HUES64 (cell line): ENCODE measurements around the gene BAG5.
A peak's percentile ranks its signal among the peaks of the same experiment; 100 is the strongest.
"Not testable (repeated sequence)": the region's sequence is repeated elsewhere in the genome, so short reads cannot be mapped to it uniquely, and the experiment has no call there.

ENCODE experiments used
- H3K27ac ChIP-seq: 2 replicates; pipeline ENCODE4 v1.7.0; 2013; ENCODE audit warnings: low read depth, low read length, inconsistent platforms
- H3K27me3 ChIP-seq: 2 replicates; pipeline ENCODE4 v1.6.1; 2013; ENCODE audit warnings: mild to moderate bottlenecking, low read length; ENCODE audit not compliant: insufficient read depth
- H3K36me3 ChIP-seq: 2 replicates; pipeline ENCODE4 v1.6.1; 2013; ENCODE audit warnings: mild to moderate bottlenecking, low read length; ENCODE audit not compliant: insufficient read depth
- H3K4me1 ChIP-seq: 2 replicates; pipeline ENCODE4 v1.6.1; 2013; ENCODE audit warnings: mild to moderate bottlenecking, low read length, moderate library complexity; ENCODE audit not compliant: insufficient read depth
- H3K4me3 ChIP-seq: 2 replicates; pipeline ENCODE4 v1.5.1; 2013; ENCODE audit warnings: mild to moderate bottlenecking, low read length, moderate library complexity
- H3K9ac ChIP-seq: 2 replicates; pipeline ENCODE4 v1.6.1; 2013; ENCODE audit warnings: mild to moderate bottlenecking, low read depth, low read length
- H3K9me3 ChIP-seq: 2 replicates; pipeline ENCODE4 v1.6.1; 2013; ENCODE audit warnings: low read depth, low read length; ENCODE audit not compliant: insufficient read depth
- WGBS: fragments of 150-250, 120-280 bp; methylation state at CpG from one replicate; pipeline ENCODE4 v1.1.7; 2013; ENCODE audit warnings: missing lambda C conversion rate; 5-methylcytosine and 5-hydroxymethylcytosine counted together

Gene BAG5

DNA sequence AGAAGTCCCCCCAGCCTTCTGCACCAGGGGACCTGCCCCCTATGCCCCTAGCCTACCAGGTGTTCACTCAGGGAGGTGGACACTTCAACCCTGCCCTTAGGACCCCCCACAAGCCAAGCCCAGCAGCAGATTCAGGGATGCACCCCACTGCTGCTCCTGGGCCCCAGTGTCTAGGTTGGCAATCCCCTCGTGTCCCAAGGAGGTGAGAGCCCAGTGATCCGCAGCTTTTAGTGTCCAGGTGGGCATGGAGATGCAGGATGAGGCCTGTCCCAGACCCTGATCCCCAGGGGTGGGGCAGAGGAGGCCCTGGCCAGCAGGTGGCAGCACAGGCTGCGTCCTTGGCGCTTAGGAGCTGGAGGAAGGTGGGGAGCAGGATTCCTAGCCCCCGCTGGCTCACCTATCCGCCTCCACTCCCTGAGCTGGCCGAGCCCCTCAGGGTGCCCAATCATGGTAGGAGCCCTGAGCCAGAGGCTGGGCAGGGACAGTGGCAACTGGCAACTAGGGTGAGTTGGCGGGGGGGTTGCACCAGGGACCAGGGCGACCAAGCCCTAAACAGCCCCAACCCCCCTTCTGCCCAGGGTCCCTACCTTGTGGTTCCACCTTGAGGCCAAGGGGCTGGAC lies 43.9 kb downstream of the BAG5 start:
- WGBS = 68% methylated on average over 9 of the region's 9 CpGs

DNA sequence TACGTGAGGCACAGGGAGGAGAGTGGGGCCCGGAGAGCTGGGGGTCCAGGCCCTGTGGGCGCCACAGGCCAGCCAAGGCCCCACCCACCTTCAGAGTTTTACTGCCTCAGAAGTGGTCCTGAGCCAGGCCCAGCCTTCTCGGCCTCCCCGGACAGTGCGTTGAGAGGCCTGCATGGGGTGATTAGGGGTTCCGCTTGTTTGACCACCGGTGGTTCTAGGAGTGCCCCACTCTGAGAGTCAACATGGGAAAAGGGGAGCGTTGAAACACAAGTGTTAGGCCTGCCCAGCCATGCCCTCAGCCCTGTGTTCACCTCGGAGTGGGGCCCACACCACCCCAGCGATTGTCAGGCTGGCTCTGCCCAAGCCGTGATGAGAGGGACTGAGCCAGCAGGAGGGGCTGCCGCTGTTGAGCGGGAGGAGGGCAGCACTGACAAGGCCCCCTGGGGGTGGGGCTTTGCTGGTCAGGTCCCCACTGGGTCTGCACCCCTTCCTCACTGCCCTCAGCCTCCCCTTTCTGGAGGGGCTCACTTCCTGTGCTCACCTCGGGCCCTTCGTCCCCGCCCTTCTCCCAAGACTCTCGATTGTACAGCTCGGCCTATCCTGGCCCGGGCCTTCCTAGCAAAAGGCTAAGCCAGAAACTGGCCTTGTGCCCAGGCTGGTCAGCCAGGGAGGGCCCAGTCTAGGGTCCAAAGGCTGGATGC lies 44.6 kb downstream of the BAG5 start:
- WGBS = 72% methylated on average over 20 of the region's 20 CpGs
- no peak overlapping the region for H3K27ac ChIP-seq

More for the DNA sequence above, 43.9 kb downstream of the BAG5 start:
- Histone ChIP-seq H3K9me3 (no peaks in the 10 kb centered on the region), H3K4me1 (peaks cover 4% of the 10 kb centered on the region), H3K4me3 (no peak overlapping the region), H3K27ac (peak overlapping the region; percentile 17; the same call in 1 of the 2 replicates), H3K9ac (no peak overlapping the region), H3K27me3 (peaks cover 8% of the 10 kb centered on the region), H3K36me3 (peaks cover 16% of the 10 kb centered on the region)

DNA sequence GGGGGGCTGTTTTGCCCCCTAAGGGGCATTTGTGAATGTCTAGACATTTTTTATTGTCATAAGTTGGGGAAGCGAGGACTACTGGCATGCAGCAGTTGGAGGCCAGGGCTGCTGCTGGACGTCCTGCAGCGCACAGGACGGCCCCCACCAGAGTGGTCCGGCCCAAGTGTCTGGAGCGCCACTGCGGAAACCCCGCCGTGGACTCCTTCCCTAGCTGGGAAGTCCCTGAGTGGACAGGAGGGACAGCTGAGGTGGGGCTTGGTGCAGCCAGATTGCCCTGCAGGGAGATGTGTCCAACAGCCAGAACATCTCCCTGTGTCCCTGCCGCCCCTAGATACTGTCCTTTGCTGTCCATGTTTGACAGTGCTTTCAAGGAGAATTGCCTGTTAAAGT lies 45.3 kb downstream of the BAG5 start:
- peaks cover 16% of the 10 kb centered on the region for H3K36me3 ChIP-seq
- WGBS = 93% methylated on average over 10 of the region's 10 CpGs
- no peaks in the 10 kb centered on the region for H3K9me3 ChIP-seq
- H3K27me3 ChIP-seq = no peaks in the 10 kb centered on the region
- no peak overlapping the region for H3K9ac ChIP-seq
- no peaks in the 10 kb centered on the region; the same call in 1 of the 2 replicates for H3K4me1 ChIP-seq
- no peak overlapping the region for H3K4me3 ChIP-seq
- H3K27ac ChIP-seq = no peak overlapping the region; the same call in 1 of the 2 replicates

More for the DNA sequence above, 44.6 kb downstream of the BAG5 start:
- H3K9me3 ChIP-seq = no peaks in the 10 kb centered on the region
- H3K4me1 ChIP-seq = no peaks in the 10 kb centered on the region; the same call in 1 of the 2 replicates
- peaks cover 16% of the 10 kb centered on the region for H3K36me3 ChIP-seq
- H3K27me3 ChIP-seq = peaks cover 2% of the 10 kb centered on the region
- no peak overlapping the region for H3K9ac ChIP-seq
- no peak overlapping the region for H3K4me3 ChIP-seq

DNA sequence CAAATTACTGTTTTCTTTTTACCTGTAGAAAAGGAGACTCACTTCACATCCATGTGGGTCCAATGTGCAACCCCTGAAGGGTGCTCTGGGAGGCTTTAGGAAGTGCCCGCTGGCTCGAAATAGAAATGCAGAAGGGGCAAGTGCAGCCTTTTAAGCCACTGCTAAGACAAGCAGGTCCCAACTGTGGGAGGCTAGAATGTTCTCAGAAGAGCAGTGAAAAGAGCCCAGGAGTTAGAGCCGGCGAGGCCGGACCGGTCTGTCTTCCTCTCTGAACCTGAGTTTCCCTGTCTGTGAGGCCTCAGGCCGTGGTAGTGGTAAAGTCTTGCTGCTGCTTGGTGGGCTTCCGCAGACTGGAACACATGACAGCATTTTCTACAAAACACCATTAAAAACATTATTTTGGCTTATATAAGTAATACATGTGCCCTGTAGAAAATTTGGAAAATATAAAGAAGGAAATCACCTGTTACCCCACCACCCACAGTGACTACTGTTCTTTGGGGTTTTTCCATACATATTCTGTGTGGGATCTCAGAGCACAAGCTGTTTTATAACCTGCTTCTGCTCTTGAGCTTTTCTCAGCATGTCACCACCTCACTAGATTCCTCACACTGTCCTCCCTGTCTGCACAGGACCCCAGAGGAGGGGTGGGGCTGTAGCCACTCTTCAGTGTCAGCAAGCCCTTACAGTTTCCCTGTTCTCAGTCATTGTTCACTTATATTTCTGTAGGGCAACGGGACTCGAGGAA lies 45.9 kb downstream of the BAG5 start:
- Histone ChIP-seq H3K27me3 (no peaks in the 10 kb centered on the region), H3K27ac (no peak overlapping the region; the same call in 1 of the 2 replicates), H3K36me3 (peaks cover 16% of the 10 kb centered on the region), H3K4me3 (no peak overlapping the region), H3K9me3 (no peaks in the 10 kb centered on the region), H3K4me1 (no peaks in the 10 kb centered on the region; the same call in 1 of the 2 replicates), H3K9ac (no peak overlapping the region)
- 90% methylated on average over 9 of the region's 10 CpGs for WGBS

DNA sequence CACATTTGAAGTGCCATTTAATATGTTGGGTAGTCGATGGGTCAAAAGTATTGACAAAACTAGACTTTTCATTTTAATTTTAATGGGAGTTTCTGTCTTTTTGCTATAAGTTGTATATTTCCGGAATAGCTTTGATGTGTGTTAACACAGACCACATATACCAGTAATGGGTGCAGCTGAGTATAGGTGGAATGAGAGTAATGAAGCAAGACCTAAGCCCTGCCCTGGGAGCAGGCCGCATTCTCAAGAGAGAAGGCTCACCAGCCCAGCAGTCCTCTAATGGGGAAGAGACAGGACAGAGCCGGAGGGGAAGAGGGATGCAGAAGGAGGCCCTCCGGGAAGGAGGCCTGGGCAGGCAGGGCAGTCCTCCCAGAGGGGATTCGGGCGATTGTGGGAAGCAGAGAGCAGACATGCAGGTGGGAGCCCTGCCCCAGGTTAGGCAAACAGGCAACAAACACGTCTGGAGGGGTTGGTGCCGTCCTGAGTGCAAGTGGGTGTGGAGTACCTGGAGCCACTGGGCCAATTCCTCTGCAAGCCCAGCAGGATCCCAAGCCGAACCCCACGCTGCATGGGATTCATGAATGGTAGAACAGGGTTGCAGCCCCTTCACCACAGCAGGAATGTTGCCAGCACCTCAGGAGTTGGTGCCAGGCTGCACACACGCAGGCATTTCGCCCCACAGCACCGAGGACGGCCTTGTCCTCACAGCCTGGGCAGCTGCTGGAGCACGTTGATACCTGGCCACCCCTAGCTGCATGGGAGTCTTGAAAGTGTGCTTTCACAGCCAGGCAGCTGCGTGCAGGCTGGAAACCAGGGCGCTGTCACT lies 47.6 kb downstream of the BAG5 start:
- no peaks in the 10 kb centered on the region; the same call in 1 of the 2 replicates for H3K4me1 ChIP-seq
- WGBS = 86% methylated on average over 17 of the region's 18 CpGs
- no peak overlapping the region for H3K9ac ChIP-seq
- H3K4me3 ChIP-seq = no peak overlapping the region
- no peak overlapping the region for H3K27ac ChIP-seq
- H3K36me3 ChIP-seq = peaks cover 7% of the 10 kb centered on the region
- H3K9me3 ChIP-seq = no peaks in the 10 kb centered on the region
- no peaks in the 10 kb centered on the region for H3K27me3 ChIP-seq

DNA sequence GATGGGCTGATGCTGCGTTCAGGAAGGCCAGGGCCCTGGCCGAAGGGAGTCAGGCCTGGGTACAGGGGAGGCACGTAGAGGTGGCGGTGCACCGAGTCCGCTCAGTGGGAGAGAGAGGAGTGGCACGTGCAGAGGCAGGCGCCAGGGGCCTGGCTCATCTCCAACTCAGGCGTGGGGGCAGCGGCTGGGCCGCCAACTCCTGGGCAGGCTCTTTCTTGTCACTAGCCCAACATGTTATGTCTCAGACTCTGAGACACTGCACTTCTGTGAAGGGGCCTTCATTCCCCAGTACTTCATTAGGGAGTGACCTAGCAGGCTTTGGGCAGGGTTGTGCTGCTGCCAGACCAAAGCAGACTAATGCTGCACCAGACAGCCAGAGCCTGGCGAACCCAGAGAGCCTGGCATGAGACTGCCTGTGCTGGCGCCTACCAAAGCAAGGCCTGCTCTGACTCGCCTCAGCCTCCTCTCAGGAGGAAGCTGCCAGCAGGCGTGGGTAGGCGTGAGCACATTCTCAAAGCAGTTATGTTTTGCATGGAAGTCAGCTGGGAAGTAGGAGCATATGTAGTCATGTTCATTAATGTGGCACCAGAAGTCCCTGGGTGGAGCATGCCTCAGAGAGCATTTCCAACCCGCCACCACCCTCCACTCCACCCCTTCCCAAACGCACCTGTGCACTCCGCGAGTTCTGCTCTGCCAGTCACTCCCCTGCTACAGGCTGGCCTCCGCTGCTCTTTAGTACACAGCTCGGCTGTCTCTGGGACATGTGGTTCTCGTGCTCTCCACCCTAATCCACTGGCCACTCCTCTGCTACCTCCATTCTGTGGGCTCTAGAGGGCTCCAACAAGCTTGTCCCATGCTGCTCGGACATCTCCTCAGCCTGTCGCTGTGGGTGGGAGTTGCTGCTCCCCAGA lies 49.5 kb downstream of the BAG5 start:
- Histone ChIP-seq H3K4me1 (no peaks in the 10 kb centered on the region), H3K27ac (no peak overlapping the region), H3K4me3 (no peak overlapping the region), H3K36me3 (peaks cover 11% of the 10 kb centered on the region), H3K9me3 (no peaks in the 10 kb centered on the region), H3K27me3 (no peaks in the 10 kb centered on the region), H3K9ac (no peak overlapping the region)
- WGBS = 91% methylated on average over 25 of the region's 25 CpGs

DNA sequence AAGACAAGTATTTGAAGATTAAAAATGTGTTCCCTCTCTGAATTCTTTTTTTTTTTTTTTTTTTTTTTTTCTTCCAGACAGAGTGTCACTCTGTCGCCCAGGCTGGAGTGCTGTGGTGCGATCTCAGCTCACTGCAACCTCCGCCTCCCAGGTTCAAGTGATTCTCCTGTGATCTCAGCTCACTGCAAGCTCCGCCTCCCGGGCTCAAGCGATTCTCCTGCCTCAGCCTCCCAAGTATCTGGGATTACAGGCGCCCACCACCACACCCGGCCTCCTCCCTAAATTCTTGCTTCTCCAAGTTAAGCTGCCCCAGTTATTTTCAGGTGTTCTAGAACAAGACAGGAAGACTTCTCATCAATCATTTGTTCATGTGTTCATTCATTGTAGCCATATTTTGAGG lies 50.3 kb downstream of the BAG5 start:
- 92% methylated on average over 8 of the region's 8 CpGs for whole genome bisulfite sequencing
- H3K9me3 ChIP-seq, H3K27ac ChIP-seq, H3K4me1 ChIP-seq, H3K4me3 ChIP-seq, H3K9ac ChIP-seq, H3K27me3 ChIP-seq: not testable (repeated sequence)
- peaks cover 19% of the 10 kb centered on the region for H3K36me3 ChIP-seq

DNA sequence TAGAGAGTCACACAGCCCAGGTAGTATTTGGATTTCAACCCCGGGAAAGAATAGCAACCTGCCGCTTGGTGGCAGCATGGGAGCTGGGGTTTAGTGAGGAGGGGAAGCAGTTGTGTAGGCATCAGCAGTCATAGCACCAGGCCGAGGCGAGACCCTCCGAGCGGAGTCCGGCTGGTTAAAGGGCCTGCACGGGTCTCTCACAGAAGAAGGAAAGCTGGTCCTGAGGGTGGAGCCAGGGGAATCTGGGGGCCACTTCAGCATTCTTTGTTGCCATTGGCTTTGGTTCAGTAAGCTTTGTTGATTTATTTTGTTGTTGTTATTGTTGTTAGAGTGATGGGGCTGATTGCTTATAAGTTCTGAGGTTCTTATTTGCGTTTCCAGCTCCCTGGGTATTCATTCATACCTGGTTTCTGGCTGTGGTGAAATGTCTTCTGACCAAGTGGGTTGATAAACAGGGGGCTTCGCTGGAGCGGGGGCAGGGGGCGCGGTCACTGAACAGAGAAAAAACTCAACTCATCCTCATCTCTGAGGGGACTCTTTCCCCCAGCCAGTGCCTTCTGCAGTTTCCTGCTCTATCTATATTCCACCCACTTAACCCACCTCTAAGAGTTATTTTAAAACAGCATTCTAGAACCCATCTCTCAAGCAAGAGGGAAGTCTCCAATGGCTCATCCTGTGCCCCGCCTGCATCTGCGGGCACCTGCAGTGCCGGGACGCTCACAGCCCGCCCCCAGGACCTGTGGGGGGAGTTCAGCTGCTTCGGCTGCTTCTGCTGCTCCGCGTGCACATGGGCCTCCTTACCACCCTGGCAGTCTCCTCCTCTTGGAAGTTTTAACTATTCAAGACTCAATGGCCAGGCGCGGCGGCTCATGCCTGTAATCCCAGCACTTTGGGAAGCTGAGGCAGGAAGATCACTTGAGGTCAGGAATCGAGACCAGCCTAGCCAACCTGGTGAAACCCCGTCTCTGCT lies 51.4 kb downstream of the BAG5 start:
- Histone ChIP-seq H3K36me3 (peaks cover 24% of the 10 kb centered on the region), H3K27me3 (no peaks in the 10 kb centered on the region), H3K4me1 (no peaks in the 10 kb centered on the region), H3K27ac (no peak overlapping the region), H3K9me3 (no peaks in the 10 kb centered on the region), H3K4me3 (no peak overlapping the region), H3K9ac (no peak overlapping the region)
- 94% methylated on average over 26 of the region's 26 CpGs for WGBS

DNA sequence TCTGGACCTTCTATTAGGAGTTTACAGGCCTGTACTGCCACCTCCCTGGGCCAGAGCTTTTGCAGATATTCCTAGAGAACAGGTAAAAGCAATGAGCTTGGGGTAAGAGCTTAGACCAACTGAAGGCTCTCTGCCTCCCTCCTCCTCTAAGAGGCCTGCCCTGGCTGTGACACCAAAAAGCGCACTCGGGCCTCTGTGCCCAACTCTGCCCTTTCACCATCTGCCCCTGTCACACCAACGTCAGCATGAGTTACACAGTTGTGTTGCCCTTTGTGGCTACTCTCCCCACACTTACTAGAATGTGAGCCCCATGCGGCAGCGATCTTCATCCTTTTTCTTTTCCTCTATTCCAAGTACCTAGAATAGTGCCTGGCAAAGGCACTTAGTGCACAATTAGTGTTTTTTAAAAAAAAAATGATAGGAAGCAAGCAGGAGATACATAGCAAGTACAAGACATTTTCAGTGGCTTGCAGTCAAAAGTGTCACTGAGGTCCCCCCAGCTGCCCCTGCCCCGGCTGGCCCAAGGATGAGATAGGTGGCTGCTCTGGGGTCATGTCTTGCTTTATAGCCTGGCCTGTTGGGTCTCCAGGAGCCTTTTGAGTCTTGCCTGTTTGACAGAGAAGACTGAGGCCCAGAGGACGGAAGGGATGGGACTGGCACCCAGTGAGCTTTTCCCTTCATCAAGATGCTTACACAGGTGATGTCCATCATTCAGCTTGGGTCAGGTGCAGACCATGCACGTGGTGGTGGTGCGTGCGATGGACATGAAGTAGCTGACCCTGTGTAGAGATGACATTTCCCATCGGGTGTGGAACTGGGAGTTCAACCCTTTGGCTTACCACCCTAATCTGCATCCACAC lies 52.4 kb downstream of the BAG5 start:
- Histone ChIP-seq H3K36me3 (peaks cover 29% of the 10 kb centered on the region), H3K27me3 (no peaks in the 10 kb centered on the region), H3K9ac (no peak overlapping the region), H3K4me1 (no peaks in the 10 kb centered on the region), H3K9me3 (no peaks in the 10 kb centered on the region), H3K4me3 (no peak overlapping the region), H3K27ac (no peak overlapping the region)
- 96% methylated on average over 11 of the region's 11 CpGs for WGBS
